Osteoblast (primary cell): ENCODE results near the gene IL31RA. TPM values are rescaled to one million over a fixed set of nuclear protein-coding genes. Genes with fewer than 3 reads are reported as not detected.

Experiments used
- DNase-seq: peaks from one replicate; pipeline ENCODE4 v3.0.0; 2011; ENCODE audit warnings: low spot score, mixed read lengths; ENCODE audit not compliant: insufficient read length; ENCODE audit errors: missing footprints
- H2AFZ ChIP-seq: 2 replicates; pipeline ENCODE4 v1.6.0; 2011; ENCODE audit warnings: mild to moderate bottlenecking, low read length
- H3K27ac ChIP-seq: 2 replicates; pipeline ENCODE4 v1.5.1; 2011; ENCODE audit warnings: mild to moderate bottlenecking, low read depth, low read length, moderate library complexity
- H3K27me3 ChIP-seq: 2 replicates; pipeline ENCODE4 v1.6.0; 2012; ENCODE audit warnings: mild to moderate bottlenecking, control low read depth, inconsistent platforms, low read length, moderate library complexity; ENCODE audit not compliant: insufficient read depth
- H3K36me3 ChIP-seq: 2 replicates; pipeline ENCODE4 v1.5.1; 2011; ENCODE audit warnings: mild to moderate bottlenecking, low read length, control low read depth, moderate library complexity; ENCODE audit not compliant: insufficient read depth
- H3K4me1 ChIP-seq: 2 replicates; pipeline ENCODE4 v1.5.1; 2011; ENCODE audit warnings: mild to moderate bottlenecking, low read length, control low read depth, moderate library complexity; ENCODE audit not compliant: insufficient read depth
- H3K4me2 ChIP-seq: 2 replicates; pipeline ENCODE4 v1.6.0; 2011; ENCODE audit warnings: mild to moderate bottlenecking, low read length; ENCODE audit not compliant: insufficient read depth
- H3K4me3 ChIP-seq: fragments of 200-600 bp; sonication (generic); 3 replicates; pipeline ENCODE4 v1.5.1; 2012; ENCODE audit warnings: mild to moderate bottlenecking, low read length, inconsistent platforms; ENCODE audit not compliant: insufficient read depth
- H3K79me2 ChIP-seq: 2 replicates; pipeline ENCODE4 v1.6.0; 2012; ENCODE audit warnings: mild to moderate bottlenecking, low read length, control low read depth, inconsistent platforms; ENCODE audit not compliant: insufficient read depth
- H3K9me3 ChIP-seq: 2 replicates; pipeline ENCODE4 v1.5.1; 2011; ENCODE audit warnings: low read depth, low read length, control low read depth
- H4K20me1 ChIP-seq: 2 replicates; pipeline ENCODE4 v1.6.0; 2012; ENCODE audit warnings: mild to moderate bottlenecking, low read length, control low read depth; ENCODE audit not compliant: insufficient read depth
- CTCF ChIP-seq: IDR thresholded peaks from 2 replicates; pipeline ENCODE4 v1.5.1; 2011; ENCODE audit warnings: mild to moderate bottlenecking, low read depth, low read length, moderate library complexity; ENCODE audit errors: extremely low read depth
- small RNA-seq: library from RNA; depleted of rRNA; stranded (forward); fragments of <200 nt; gene quantifications from one replicate; pipeline ENCODE3, GENCODE V24; 2012
- total RNA-seq: library from RNA; depleted of rRNA; stranded (reverse); fragments of >200 nt; gene quantifications from 2 replicates; pipeline ENCODE4 v1.2.3, GENCODE V29; 2012

The IL31RA gene
- total RNA-seq, 1 donor: 0.36 TPM

GRCh38 chr5:55969956-55970355, 118.8 kb downstream of the IL31RA start:
- H3K79me2 ChIP-seq: peaks cover 66% of the 10 kb centered on the region
- peaks cover 4% of the 10 kb centered on the region for H3K4me1 ChIP-seq
- H4K20me1 ChIP-seq: peaks cover 10% of the 10 kb centered on the region
- TF ChIP-seq CTCF: no peak
- H3K9me3 ChIP-seq: no peaks in the 10 kb centered on the region
- H3K27me3 ChIP-seq: no peaks in the 10 kb centered on the region
- peak overlapping the region; percentile 34 for H3K27ac ChIP-seq
- H3K36me3 ChIP-seq: peaks cover 30% of the 10 kb centered on the region
- DNase-seq: no peak
- peak overlapping the region; percentile 29 for H3K4me2 ChIP-seq
- H2AFZ ChIP-seq: peak overlapping the region; percentile 63
- no peak overlapping the region for H3K4me3 ChIP-seq

Small RNA genes within 50 kb of the gene (small RNA-seq; reads per million reads assigned to genes)
- gene AC016596.1: not detected

Other genes starting within 250 kb of the IL31RA start
- 42.3 and 50.1 TPM in 2 replicates for gene SLC38A9, start 139.0 kb upstream of the IL31RA start, total RNA-seq
- under 0.01 TPM in 1 of 2 replicates, not detected in the other for gene DDX4, start 113.3 kb upstream of the IL31RA start, total RNA-seq
- gene IL6ST, start 143.6 kb downstream of the IL31RA start, total RNA-seq: 785 and 804 TPM in 2 replicates